Upper lobe of left lung (tissue), 6 donors: ENCODE data around the gene SUPT20HL2. TPM values are rescaled to one million over a fixed set of nuclear protein-coding genes. Genes with fewer than 3 reads are reported as not detected.
"Not testable (repeated sequence)": the region's sequence is repeated elsewhere in the genome, so short reads cannot be mapped to it uniquely, and the experiment has no call there.

Experiments
- ATAC-seq, 2 donors: fragments of 200-7000 bp; cut with Tn5 transposase; one replicate each; pipeline ENCODE4 v1.9.1; 2022; ENCODE audit warnings: mild to moderate bottlenecking in 2 of 2, moderate library complexity in 2 of 2; ENCODE audit not compliant: low FRiP score in 2 of 2
- DNase-seq, 2 donors: peaks; one replicate each; pipeline ENCODE4 v3.0.0-alpha.2; 2019 to 2020
- H3K27ac ChIP-seq, 4 donors: fragments of 200-600 bp; sonication (generic); one replicate each; pipeline ENCODE4 v1.5.1; 2016 to 2019
- H3K27me3 ChIP-seq, 4 donors: fragments of 200-600 bp; sonication (generic); one replicate each; pipeline ENCODE4 v1.5.1; 2017 to 2019
- H3K36me3 ChIP-seq, 4 donors: fragments of 200-600 bp; sonication (generic); one replicate each; pipeline ENCODE4 v1.5.1; 2016 to 2019
- H3K4me1 ChIP-seq, 4 donors: fragments of 200-600 bp; sonication (generic); one replicate each; pipeline ENCODE4 v1.5.1; 2018 to 2019
- H3K4me3 ChIP-seq, 4 donors: fragments of 200-600 bp; sonication (generic); one replicate each; pipeline ENCODE4 v1.5.1; 2017 to 2019; ENCODE audit warnings: mild to moderate bottlenecking in 2 of 4, moderate library complexity in 1 of 4
- H3K9me3 ChIP-seq, 4 donors: fragments of 200-600 bp; sonication (generic); one replicate each; pipeline ENCODE4 v1.5.1; 2018 to 2019
- EP300 ChIP-seq, 4 donors: sonication (generic); formaldehyde crosslinking; IDR thresholded peaks; one replicate each; pipeline ENCODE4 v1.5.1; 2017; ENCODE audit warnings: antibody characterized with exemption in 4 of 4, control low read depth in 2 of 4
- POLR2A ChIP-seq, 4 donors: fragments of 450-650 bp; IDR thresholded peaks; one replicate each; pipeline ENCODE4 v1.5.1; 2016 to 2017; ENCODE audit warnings: antibody characterized with exemption in 4 of 4, mild to moderate bottlenecking in 2 of 4
- POLR2AphosphoS5 ChIP-seq, 2 donors: sonication (generic); formaldehyde crosslinking; IDR thresholded peaks; one replicate each; pipeline ENCODE4 v1.5.1; 2017; ENCODE audit warnings: antibody characterized with exemption in 2 of 2
- WGBS, 2 donors: methylation state at CpG; one replicate each; pipeline ENCODE4 v1.1.5; 2017 to 2018; 5-methylcytosine and 5-hydroxymethylcytosine counted together
- total RNA-seq, 6 donors: library from RNA; depleted of rRNA in 4 of 6; stranded (reverse); fragments of >200 nt in 4 of 6; gene quantifications; one replicate each; pipeline versions ENCODE4 v1.1.0 to v1.2.1, GENCODE V29; 2016 to 2021
- TF ChIP-seq, protein P1 (sequence below), 6 experiments: fragments of 450-650 bp in 4 of 6; fragments of 200-600 bp in 2 of 6; sonication (generic) in 2 of 6; IDR thresholded peaks; one replicate each; pipeline ENCODE4 v1.5.1; 2016 to 2019; ENCODE audit warnings: antibody characterized with exemption in 6 of 6
- donor health status: DM: no; HTN: no; CAD: no; lungs with moderate emphysema.
- donor health status: DM: no; HTN: yes; CAD: no; lungs with severe emphysema.

SUPT20HL2 gene
- total RNA-seq, 6 donors from 2014 or later = not detected

DNA sequence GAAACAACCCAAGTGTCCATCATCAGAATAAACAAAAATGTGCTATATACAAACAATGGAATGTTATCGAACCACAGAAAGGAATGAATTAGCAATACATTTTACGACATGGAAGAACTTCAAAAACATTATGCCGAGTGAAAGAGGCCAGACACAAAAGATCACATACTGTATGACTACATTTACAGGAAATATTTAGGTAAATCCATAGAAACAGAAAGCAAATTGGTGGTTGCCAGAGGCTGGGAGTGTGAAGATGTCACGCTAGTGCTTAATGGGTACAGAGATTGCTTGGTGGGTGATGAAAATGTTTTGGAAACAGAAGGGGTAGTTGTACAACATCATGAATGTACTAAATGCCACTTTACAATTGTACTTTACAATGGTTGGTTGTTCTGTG, 5.1 kb downstream of the SUPT20HL2 start:
- 85 to 86% methylated on average over 4 of the region's 4 CpGs for WGBS, 2 donors
- H3K4me1 ChIP-seq, ATAC-seq, H3K9me3 ChIP-seq, H3K27ac ChIP-seq, DNase-seq, H3K36me3 ChIP-seq, H3K4me3 ChIP-seq, H3K27me3 ChIP-seq: not testable (repeated sequence)

DNA sequence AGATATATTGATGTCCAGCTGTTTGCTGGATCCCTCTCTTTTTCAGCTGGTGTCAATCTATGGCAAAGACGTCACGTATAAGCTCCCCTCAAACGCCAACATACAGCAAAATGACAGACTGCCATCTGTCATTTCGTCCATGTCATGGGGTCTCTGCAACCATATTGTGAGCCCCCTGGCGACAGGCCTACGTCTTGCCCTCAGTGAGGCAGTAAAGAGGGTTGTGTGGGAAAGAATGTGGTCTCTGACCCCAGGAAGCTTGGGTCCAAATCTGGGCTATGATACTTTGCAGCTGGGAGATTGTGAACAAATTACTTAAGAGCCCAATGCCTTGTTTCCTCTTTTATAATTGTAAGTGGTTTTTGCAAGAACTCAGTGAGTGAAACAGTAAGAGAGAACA, 7.4 kb downstream of the SUPT20HL2 start:
- Histone ChIP-seq H3K27me3 (peaks cover 0 to 4% (median 0%) of the 10 kb centered on the region in 4 donors), H3K9me3 (no peaks in the 10 kb centered on the region), H3K36me3 (no peaks in the 10 kb centered on the region), H3K4me1 (no peaks in the 10 kb centered on the region), H3K4me3 (no peak overlapping the region), H3K27ac (no peak overlapping the region)
- ATAC-seq (no peak), DNase-seq (no peak)
- 32 to 44% methylated on average over 4 to 6 of the region's 6 CpGs for WGBS, 2 donors
- TF ChIP-seq POLR2AphosphoS5 (IDR thresholded peaks at IDR 0.05) = no peak
- TF ChIP-seq, protein P1, sequence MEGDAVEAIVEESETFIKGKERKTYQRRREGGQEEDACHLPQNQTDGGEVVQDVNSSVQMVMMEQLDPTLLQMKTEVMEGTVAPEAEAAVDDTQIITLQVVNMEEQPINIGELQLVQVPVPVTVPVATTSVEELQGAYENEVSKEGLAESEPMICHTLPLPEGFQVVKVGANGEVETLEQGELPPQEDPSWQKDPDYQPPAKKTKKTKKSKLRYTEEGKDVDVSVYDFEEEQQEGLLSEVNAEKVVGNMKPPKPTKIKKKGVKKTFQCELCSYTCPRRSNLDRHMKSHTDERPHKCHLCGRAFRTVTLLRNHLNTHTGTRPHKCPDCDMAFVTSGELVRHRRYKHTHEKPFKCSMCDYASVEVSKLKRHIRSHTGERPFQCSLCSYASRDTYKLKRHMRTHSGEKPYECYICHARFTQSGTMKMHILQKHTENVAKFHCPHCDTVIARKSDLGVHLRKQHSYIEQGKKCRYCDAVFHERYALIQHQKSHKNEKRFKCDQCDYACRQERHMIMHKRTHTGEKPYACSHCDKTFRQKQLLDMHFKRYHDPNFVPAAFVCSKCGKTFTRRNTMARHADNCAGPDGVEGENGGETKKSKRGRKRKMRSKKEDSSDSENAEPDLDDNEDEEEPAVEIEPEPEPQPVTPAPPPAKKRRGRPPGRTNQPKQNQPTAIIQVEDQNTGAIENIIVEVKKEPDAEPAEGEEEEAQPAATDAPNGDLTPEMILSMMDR (IDR thresholded peaks at IDR 0.05) = no peak
- TF ChIP-seq EP300 (IDR thresholded peaks at IDR 0.05) = no peak
- no peak for TF ChIP-seq POLR2A (IDR thresholded peaks at IDR 0.05)

DNA sequence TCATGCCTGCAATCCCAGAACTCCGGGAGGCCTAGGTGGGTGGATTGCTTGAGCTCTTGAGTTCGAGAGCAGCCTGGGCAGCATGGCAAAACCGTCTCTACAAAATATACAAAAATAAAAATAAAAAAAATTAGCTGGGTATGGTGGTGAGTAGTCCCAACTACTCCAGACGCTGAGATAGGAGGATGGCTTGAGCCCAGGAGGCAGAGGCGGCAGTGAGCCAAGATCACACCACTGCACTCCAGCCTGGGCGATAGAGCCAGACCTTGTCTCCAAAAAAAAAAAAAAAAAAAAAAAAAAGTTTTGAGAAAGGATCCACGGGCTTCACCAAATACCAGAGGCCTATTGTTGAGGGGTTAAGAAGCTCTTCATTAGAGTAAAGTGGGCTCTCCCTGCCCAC, 8.0 kb downstream of the SUPT20HL2 start:
- WGBS, 2 donors = 70 to 75% methylated on average over 7 of the region's 7 CpGs
- Histone ChIP-seq H3K4me1 (no peaks in the 10 kb centered on the region), H3K27me3 (peaks cover 0 to 4% (median 0%) of the 10 kb centered on the region in 4 donors), H3K9me3 (no peaks in the 10 kb centered on the region), H3K4me3 (no peak overlapping the region), H3K36me3 (no peaks in the 10 kb centered on the region), H3K27ac (no peak overlapping the region)
- no peak for DNase-seq
- no peak for ATAC-seq
- no peak for TF ChIP-seq POLR2A (IDR thresholded peaks at IDR 0.05)
- TF ChIP-seq, protein P1 (IDR thresholded peaks at IDR 0.05) = no peak
- no peak for TF ChIP-seq EP300 (IDR thresholded peaks at IDR 0.05)
- TF ChIP-seq POLR2AphosphoS5 (IDR thresholded peaks at IDR 0.05) = no peak

DNA sequence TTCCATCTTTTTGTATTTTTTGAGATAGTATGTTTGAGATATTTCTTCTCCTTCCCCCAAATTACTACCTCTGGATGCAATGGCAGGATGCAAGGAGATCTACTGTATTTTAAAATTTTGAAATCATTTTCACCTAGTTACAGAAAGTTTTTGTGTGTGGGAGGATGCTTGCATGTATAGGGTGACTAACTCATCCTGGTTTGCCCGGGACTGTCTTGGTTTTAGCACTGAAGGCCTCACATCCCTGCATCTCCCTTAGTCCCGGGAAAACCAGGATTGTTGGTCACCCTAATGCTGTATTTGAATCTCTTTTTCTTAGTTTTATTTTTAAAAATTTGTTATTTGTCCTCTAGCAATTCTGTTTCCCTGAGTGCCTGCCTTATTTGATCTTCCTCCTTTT, 12.1 kb downstream of the SUPT20HL2 start:
- no peaks in the 10 kb centered on the region for H3K9me3 ChIP-seq
- ATAC-seq = no peak
- H3K36me3 ChIP-seq = no peaks in the 10 kb centered on the region
- H3K4me1 ChIP-seq = no peaks in the 10 kb centered on the region
- WGBS, 2 donors = 89 to 93% methylated on average over 2 of the region's 2 CpGs
- no peak overlapping the region for H3K27ac ChIP-seq
- H3K27me3 ChIP-seq = no peaks in the 10 kb centered on the region
- TF ChIP-seq, protein P1 (IDR thresholded peaks at IDR 0.05) = no peak
- TF ChIP-seq EP300 (IDR thresholded peaks at IDR 0.05) = no peak
- no peak for TF ChIP-seq POLR2AphosphoS5 (IDR thresholded peaks at IDR 0.05)
- no peak for TF ChIP-seq POLR2A (IDR thresholded peaks at IDR 0.05)
- DNase-seq = no peak
- H3K4me3 ChIP-seq = no peak overlapping the region

DNA sequence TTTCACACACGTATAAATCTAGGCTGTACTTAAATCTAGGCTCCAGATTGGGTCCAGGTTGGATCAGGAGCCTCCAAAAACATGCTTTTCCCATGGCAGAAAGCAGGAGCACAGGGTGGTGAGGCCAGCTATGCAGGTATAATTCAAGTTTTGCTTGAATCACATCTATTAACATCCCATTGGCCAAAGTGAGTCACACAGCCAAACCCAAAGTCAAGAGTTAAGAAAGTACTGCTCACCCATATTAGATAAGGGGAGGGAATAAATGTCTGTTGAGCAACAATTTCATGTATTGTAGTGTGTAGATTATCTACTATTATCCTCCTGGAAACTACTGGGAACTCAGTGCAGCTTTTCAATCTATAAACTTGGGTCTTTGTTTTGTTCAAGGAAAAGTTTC, 12.8 kb downstream of the SUPT20HL2 start:
- no peaks in the 10 kb centered on the region for H3K9me3 ChIP-seq
- 63 to 93% methylated on average over 1 of the region's 1 CpG for WGBS, 2 donors
- no peak overlapping the region for H3K4me3 ChIP-seq
- no peak overlapping the region for H3K27ac ChIP-seq
- no peak for ATAC-seq
- H3K4me1 ChIP-seq = no peaks in the 10 kb centered on the region
- no peak for DNase-seq
- H3K36me3 ChIP-seq = no peaks in the 10 kb centered on the region
- no peaks in the 10 kb centered on the region for H3K27me3 ChIP-seq
- TF ChIP-seq, protein P1 (IDR thresholded peaks at IDR 0.05) = no peak
- no peak for TF ChIP-seq POLR2A (IDR thresholded peaks at IDR 0.05)
- TF ChIP-seq EP300 (IDR thresholded peaks at IDR 0.05) = no peak
